Esophagus (tissue), 2 donors: ENCODE measurements around the gene HOXA4. TPM values are rescaled to one million over a fixed set of nuclear protein-coding genes. Genes with fewer than 3 reads are reported as not detected.

Source experiments
- H3K27ac ChIP-seq, 2 donors: one replicate each; pipeline ENCODE4 v1.5.1; 2013; ENCODE audit warnings: low read depth in 2 of 2, mild to moderate bottlenecking in 2 of 2, inconsistent platforms in 1 of 2, low read length in 1 of 2, moderate library complexity in 1 of 2
- H3K27me3 ChIP-seq, 2 donors: one replicate each; pipeline ENCODE4 v1.6.1; 2013; ENCODE audit warnings: low read length in 2 of 2, control low read depth in 1 of 2, mild to moderate bottlenecking in 1 of 2; ENCODE audit not compliant: insufficient read depth in 2 of 2, control insufficient read depth in 1 of 2
- H3K36me3 ChIP-seq, 2 donors: one replicate each; pipeline ENCODE4 v1.6.1; 2013; ENCODE audit warnings: low read length in 1 of 2; ENCODE audit not compliant: control insufficient read depth in 2 of 2, insufficient read depth in 2 of 2
- H3K4me1 ChIP-seq, 2 donors: one replicate each; pipeline ENCODE4 v1.6.1; 2013; ENCODE audit warnings: low read length in 1 of 2; ENCODE audit not compliant: control insufficient read depth in 2 of 2, insufficient read depth in 2 of 2
- H3K4me3 ChIP-seq, 2 donors: one replicate each; pipeline ENCODE4 v1.5.1; 2013; ENCODE audit warnings: low read length in 2 of 2, mild to moderate bottlenecking in 2 of 2, low read depth in 1 of 2, moderate library complexity in 1 of 2
- H3K9me3 ChIP-seq, 2 donors: one replicate each; pipeline ENCODE4 v1.6.1; 2013; ENCODE audit warnings: mild to moderate bottlenecking in 2 of 2, low read depth in 1 of 2, low read length in 1 of 2, moderate library complexity in 1 of 2; ENCODE audit not compliant: control insufficient read depth in 2 of 2, insufficient read depth in 1 of 2
- WGBS, 2 donors: extraction: QIAGEN DNeasy Blood & Tissue Kit; methylation state at CpG; one replicate each; pipeline ENCODE4 v1.1.7; 2013; 5-methylcytosine and 5-hydroxymethylcytosine counted together
- polyA plus RNA-seq, 2 donors: library from polyadenylated mRNA; stranded (reverse); fragments of 200-250 nt; gene quantifications; one replicate each; pipeline ENCODE4 v1.2.3, GENCODE V29; 2013
- donor health status: healthy with polysubstance abuse.
- donor health status: Bipolar disorder and iron deficiency.

HOXA4 gene
- polyA plus RNA-seq, 2 donors, result 7.6 to 8.6 TPM

DNA sequence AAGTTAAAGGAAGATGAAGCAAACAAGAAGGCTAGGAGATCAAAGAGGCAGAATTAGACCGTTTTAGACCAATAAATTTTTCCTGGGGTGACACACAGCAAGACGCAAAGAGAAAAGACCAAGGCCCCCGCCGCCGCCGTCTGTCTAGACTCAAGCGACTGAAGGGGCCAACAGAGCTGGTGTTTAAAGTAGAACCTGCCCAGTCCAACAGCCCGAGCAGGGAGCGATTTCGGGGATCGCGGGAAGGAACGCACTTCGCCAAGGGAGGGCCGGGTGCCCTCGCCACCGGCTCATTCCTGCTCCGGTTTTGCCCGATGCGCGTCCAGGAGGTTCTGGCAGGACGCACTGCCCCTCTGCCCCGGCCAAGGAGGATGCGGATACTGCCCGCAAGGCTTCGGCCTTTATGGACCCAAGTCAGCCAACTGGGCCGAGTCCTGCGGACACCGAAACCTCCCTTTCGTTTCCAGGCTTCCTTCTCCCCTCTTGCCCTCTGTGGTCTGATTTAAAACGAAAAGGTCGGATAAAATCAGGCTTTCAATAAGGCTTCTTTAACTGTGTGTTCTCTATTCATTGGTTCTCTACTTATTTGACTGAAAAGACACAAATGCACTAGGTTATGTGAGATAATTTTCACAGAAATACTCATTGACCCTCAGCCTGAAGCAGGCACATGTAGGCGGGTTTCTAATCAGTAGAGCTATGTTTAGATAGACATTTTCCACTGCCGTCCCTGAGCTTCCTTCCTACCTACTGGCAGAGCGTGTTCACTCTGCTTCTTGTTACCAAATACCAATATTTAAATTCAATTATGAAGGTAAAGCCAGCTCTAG lies 28.1 kb upstream of the HOXA4 start:
- Histone ChIP-seq H3K36me3 (no peaks in the 10 kb centered on the region), H3K27me3 (peaks cover 4 to 36% of the 10 kb centered on the region in 2 donors), H3K4me3 (no peak overlapping the region), H3K27ac (no peak overlapping the region), H3K9me3 (peaks cover 0 to 5% of the 10 kb centered on the region in 2 donors), H3K4me1 (peaks cover 8 to 9% of the 10 kb centered on the region in 2 donors)
- 33 to 54% methylated on average over 35 of the region's 35 CpGs for WGBS, 2 donors

DNA sequence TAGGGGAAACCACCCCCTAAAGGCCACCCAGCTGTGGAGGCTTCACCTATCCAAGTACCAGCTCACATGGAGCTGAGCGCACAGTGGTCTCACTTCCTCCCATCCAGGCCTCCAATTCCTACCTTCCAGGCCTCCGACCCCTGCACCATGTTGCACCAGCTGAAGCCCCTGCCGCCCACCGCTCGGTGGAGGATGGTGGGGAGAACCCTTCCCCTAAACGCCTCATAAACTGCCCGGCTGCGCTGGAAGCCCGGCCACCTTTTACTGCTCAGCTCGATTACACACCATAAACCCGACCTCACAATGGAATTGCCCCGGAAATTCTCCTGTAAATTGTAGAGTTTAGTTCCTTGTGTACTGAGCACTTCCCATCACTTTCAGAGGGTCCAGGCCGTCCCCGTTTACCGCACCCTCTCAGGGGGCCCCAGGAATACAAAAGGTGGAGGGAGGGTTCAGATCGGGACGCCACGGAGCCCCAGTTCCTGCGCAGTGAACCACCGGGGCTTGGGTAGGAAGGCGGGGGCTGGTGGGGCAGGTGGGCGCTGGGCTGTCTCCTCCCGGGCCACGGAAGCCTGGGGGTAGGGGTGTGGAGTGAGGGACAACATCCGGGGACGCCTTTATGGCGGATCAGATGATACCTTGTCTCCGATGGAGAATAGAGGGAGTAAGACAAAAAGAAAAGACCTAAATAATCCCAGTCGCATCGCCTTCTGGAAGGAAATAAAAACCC lies 27.3 kb upstream of the HOXA4 start:
- peaks cover 8 to 9% of the 10 kb centered on the region in 2 donors for H3K4me1 ChIP-seq
- no peak overlapping the region for H3K27ac ChIP-seq

DNA sequence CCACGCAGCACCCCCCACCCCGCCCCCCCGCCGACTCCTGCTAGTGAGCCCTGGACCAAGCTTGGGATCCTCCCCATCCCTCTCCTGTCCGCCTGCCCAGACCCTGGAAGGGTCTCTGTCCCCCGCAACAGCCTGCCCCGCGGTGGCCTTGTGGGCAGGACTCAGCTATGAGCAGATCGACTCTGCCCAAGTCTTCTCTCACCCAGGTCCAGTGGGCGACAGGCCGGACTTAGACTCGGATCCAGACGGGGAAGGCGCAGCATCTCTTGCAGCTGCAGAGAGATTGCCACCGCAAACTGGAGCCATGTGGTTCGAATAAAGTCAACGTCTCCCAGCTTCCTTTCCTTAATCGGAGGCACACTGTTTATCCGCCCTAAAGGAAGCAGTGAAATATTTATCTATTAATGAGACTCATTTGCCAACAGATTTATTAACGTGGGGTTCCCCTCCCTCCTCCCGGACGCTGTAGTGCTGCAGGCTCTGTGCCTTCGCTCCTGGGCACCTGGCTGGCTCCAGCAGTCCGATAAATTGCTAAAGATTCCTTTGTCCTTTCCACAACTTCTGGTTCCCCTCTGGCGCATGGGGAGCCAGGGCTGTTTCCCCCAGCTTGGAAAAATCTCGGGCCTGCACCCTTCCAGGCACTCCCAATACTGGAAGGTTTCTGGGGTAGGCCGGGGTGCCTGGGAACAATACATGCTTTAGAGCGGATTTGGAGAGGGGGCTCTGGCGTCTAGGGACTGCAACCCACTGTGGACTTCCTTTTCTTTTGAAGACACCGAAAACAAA lies 26.6 kb upstream of the HOXA4 start:
- Histone ChIP-seq H3K27ac (no peak overlapping the region), H3K36me3 (no peaks in the 10 kb centered on the region), H3K4me3 (no peak overlapping the region), H3K9me3 (peaks cover 0 to 5% of the 10 kb centered on the region in 2 donors), H3K27me3 (peaks cover 4 to 45% of the 10 kb centered on the region in 2 donors), H3K4me1 (peaks cover 8 to 9% of the 10 kb centered on the region in 2 donors)
- WGBS, 2 donors, result 21 to 29% methylated on average over 29 to 30 of the region's 30 CpGs

More for the DNA sequence above, 27.3 kb upstream of the HOXA4 start:
- Histone ChIP-seq H3K4me3 (no peak overlapping the region), H3K36me3 (no peaks in the 10 kb centered on the region), H3K9me3 (peaks cover 0 to 5% of the 10 kb centered on the region in 2 donors), H3K27me3 (peaks cover 4 to 40% of the 10 kb centered on the region in 2 donors)
- WGBS, 2 donors, result 19 to 38% methylated on average over 30 of the region's 30 CpGs

DNA sequence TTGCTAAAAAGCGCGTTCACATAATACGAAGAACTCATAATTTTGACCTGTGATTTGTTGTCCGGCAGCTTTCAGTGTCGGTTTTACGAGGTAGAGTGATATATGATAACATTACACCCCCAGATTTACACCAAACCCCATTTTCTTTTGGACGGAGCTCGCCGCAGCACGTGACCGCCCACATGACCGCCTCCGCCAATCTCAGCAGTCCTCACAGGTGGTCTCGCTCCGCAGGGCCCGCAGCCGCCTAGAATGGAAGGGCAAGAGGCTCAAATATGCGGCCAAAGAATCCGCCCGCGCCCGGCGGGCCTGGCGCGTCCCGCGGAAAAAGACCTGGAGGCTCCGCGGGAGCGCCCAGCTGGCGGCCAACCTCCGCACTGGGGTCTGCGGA lies 25.9 kb upstream of the HOXA4 start, which contains the start of gene HOXA7:
HOXA7 (minus strand) TSS at position 168 of the 391 bp plus-strand sequence; CDS start at position 38, 130 bp downstream.
- Histone ChIP-seq H3K4me1 (peaks cover 8 to 12% of the 10 kb centered on the region in 2 donors), H3K27ac (peak within 1 kb of the TSS in 1 of 2 donors; percentile 14)

DNA sequence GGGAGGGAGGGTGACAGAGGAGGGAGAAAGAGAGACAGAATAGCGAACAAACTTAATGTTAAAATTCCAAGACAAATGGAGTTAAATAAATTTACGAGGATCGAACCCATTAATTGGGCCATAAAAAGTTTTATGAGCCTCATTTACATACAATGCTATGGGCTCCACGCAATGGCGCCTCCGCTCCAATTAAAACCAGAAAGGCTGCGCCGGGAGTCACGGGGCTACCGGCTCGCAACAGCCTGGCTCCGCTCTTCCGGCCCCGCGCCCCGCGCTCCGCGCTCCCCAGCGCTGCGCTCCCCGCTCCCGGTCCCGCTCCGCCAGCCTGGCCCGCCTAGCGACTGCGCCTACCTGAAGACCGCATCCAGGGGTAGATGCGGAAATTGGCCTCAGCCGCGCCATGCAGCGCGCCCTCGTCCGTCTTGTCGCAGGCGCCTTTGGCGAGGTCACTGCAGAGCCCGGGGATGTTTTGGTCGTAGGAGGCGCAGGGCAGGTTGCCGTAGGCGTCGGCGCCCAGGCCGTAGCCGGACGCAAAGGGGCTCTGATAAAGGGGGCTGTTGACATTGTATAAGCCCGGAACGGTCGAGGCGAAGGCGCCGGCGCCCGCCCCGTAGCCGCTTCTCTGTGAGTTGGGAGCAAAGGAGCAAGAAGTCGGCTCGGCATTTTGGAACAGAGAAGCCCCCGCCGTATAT lies 25.4 kb upstream of the HOXA4 start:
- 4 to 7% methylated on average over 58 to 63 of the region's 63 CpGs for WGBS, 2 donors
- Histone ChIP-seq H3K4me1 (peaks cover 8 to 15% of the 10 kb centered on the region in 2 donors), H3K27ac (peak overlapping the region in 1 of 2 donors; percentile 14), H3K27me3 (peaks cover 4 to 41% of the 10 kb centered on the region in 2 donors), H3K4me3 (peak overlapping the region; percentile 49 to 53), H3K36me3 (no peaks in the 10 kb centered on the region), H3K9me3 (peaks cover 0 to 5% of the 10 kb centered on the region in 2 donors)

More for the DNA sequence above, 25.9 kb upstream of the HOXA4 start, which contains the start of gene HOXA7:
- Histone ChIP-seq H3K36me3 (no peaks in the 10 kb centered on the region), H3K27me3 (peaks cover 4 to 43% of the 10 kb centered on the region in 2 donors), H3K4me3 (peak within 1 kb of the TSS; percentile 49 to 53), H3K9me3 (peaks cover 0 to 5% of the 10 kb centered on the region in 2 donors)
- WGBS, 2 donors, result 3 to 6% methylated on average over 32 to 33 of the region's 33 CpGs

DNA sequence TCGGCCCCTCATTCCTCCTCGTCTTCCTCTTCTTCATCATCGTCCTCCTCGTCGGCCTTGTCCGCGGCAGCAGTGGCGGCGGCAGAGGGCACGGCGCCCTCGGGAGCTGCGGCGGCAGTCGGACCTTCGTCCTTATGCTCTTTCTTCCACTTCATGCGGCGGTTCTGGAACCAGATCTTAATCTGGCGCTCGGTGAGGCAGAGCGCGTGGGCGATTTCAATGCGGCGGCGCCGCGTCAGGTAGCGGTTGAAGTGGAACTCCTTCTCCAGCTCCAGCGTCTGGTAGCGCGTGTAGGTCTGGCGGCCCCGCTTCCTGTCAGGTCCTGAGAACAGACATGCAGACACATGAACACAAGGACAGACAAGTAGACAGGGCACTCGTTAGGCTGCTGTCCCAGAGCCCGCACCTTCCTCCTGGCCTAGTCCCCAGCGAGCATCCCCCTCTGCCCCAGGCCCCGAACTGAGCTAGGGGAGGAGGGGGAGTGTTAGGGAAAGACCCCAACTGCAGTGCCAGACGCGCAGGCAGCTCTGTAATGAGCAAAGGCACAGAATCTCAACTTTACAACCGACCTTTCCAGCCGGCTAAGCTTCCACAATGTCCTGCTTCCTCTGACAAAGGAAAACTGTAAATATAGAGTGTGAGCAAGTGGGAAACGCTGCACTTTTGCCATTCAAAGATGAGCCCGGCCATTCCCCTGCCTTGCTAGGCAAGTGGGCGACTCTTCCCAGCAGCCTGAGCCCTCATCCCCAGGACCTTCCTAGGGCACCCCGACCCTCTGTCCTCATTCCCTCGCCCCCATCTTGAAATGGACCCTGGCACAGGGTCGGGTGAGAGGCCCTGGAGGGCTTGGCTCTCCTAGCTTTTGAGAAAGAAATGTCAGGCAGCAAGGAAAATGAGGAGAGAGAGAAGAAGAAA lies 24.6 kb upstream of the HOXA4 start:
- Histone ChIP-seq H3K4me1 (peaks cover 4 to 18% of the 10 kb centered on the region in 2 donors), H3K27me3 (peaks cover 4 to 41% of the 10 kb centered on the region in 2 donors), H3K4me3 (peak overlapping the region; percentile 18 to 49), H3K9me3 (peaks cover 0 to 5% of the 10 kb centered on the region in 2 donors), H3K36me3 (no peaks in the 10 kb centered on the region), H3K27ac (no peak overlapping the region)
- 8 to 15% methylated on average over 48 of the region's 48 CpGs for WGBS, 2 donors

DNA sequence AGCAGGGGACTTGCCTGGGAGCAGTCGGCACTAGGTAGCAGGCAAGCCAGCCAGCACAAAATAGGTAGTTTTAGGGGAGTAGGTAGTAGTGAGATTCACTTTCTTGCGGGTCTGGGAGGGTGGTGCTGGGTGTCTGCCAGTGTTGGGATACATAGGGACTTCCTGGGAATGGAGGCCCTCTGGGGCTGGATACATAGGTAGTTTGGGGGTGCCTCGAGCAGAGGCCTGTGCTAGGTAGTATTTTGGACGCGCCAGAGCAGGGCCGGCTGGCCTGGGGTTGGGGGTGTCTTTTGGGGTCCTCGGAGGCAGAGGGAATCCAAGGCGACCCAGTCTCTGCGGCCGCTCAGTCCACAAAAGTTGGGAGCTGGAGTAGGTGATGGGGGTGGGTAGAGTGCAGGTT lies 23.8 kb upstream of the HOXA4 start:
- Histone ChIP-seq H3K4me1 (peaks cover 4 to 18% of the 10 kb centered on the region in 2 donors), H3K4me3 (no peak overlapping the region), H3K27me3 (peaks cover 4 to 41% of the 10 kb centered on the region in 2 donors), H3K36me3 (no peaks in the 10 kb centered on the region), H3K9me3 (peaks cover 0 to 3% of the 10 kb centered on the region in 2 donors), H3K27ac (no peak overlapping the region)
- WGBS, 2 donors, result 40 to 64% methylated on average over 10 of the region's 10 CpGs

DNA sequence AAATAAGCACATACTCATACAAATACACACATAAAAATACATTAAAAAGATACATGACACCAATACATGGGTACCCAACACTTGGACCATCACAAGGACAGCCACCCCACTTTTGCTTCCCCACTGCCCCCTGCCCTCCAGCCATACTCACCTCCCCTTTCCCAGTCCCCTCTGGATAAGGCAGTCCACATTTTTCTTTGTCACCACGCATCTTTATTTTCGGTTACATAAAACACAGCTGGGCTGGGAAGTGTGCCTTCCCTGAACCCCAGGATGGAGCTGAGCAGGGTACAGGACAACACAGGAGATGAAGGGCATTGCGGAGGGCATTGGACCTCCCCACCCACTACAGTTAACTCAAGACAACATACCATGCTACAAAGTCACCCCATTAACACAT lies 23.0 kb upstream of the HOXA4 start:
- Histone ChIP-seq H3K4me1 (peaks cover 4 to 19% of the 10 kb centered on the region in 2 donors), H3K27ac (no peak overlapping the region), H3K27me3 (peaks cover 0 to 38% of the 10 kb centered on the region in 2 donors), H3K4me3 (no peak overlapping the region), H3K36me3 (no peaks in the 10 kb centered on the region), H3K9me3 (peaks cover 0 to 1% of the 10 kb centered on the region in 2 donors)
- 72 to 73% methylated on average over 3 of the region's 3 CpGs for WGBS, 2 donors
